ENCODE results near the gene TRAPPC10.

DNA sequence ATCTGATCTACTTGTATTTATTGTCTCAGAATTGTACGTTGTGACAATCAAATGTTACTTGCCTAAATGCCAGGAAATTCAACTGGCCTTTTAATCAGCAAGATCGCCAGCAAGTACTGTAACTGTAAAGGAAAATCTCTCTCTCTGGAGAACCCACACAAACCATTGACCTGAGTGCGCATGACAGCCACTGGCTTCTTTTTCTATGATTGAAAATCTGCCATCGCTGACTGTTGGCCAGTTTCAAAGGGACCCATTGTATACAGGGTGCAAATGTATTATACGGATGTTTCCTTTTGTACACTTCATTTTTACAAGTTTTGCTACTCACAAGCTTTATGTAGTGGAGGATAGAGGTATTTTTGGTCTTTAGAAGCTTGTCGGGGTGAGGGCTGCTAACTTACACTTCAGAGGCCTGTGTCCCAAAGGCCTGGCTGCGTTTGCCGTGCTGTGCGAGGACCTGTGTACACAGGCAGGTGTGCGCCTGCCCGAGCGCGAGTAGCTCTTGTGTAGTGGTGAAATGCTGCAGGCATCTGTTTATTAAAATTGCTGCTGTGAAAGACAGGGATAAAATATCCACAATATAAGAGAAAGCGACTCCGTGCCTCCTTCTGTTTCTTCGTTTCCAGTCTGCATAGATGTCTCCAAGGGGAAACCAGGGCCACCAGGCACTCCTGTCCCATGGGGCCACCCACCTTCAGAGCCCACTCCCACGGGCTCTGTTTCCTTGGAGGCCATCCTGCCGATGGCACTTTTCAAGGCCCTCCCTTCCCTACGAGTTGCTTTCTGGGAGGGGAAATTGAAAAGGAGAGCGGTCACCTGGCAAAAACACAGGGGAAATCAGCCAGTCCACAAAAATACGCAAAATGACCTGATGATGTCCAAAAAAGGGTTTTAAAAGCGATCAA lies 25.3 kb upstream of the TRAPPC10 start:
- TF ChIP-seq, protein P1, sequence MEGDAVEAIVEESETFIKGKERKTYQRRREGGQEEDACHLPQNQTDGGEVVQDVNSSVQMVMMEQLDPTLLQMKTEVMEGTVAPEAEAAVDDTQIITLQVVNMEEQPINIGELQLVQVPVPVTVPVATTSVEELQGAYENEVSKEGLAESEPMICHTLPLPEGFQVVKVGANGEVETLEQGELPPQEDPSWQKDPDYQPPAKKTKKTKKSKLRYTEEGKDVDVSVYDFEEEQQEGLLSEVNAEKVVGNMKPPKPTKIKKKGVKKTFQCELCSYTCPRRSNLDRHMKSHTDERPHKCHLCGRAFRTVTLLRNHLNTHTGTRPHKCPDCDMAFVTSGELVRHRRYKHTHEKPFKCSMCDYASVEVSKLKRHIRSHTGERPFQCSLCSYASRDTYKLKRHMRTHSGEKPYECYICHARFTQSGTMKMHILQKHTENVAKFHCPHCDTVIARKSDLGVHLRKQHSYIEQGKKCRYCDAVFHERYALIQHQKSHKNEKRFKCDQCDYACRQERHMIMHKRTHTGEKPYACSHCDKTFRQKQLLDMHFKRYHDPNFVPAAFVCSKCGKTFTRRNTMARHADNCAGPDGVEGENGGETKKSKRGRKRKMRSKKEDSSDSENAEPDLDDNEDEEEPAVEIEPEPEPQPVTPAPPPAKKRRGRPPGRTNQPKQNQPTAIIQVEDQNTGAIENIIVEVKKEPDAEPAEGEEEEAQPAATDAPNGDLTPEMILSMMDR (IDR thresholded peaks at IDR 0.05) = no peak
- TF ChIP-seq EP300 (IDR thresholded peaks at IDR 0.05) = no peak
